Endothelial cell of hepatic sinusoid (primary cell): ENCODE measurements around the gene ELL.

ENCODE experiments used
- in situ Hi-C: cut with HindIII; loops from 2 replicates; pipeline ENCODE4 v1.10.0; 2017; ENCODE audit warnings: low sequenced_read_pairs

The ELL gene

DNA sequence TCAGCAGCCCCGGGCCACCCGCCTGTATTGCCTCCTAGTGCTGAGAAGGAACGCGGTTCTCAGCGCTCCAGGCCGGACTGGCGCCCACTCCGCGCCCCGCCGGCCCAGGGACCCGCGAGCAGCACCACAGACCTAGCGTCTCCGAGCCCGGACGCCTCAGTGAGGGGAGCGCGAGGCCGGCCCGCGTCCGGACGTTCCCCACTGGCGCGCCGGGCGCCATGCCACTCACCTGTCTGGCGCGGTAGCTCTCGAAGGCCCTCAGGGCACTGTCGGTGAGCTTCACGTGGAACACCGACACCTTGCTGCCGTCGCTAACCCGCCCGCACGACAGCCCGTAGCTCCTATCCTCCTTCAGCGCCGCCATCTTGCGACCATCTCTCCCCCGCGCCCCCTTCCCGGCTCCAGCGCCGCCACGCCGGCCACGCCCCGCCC is at the start of gene ELL:
ELL (minus strand) TSS at position 379 of the 432 bp plus-strand sequence; CDS start at position 364, 15 bp downstream.
- in situ Hi-C loops, result no loop called here

DNA sequence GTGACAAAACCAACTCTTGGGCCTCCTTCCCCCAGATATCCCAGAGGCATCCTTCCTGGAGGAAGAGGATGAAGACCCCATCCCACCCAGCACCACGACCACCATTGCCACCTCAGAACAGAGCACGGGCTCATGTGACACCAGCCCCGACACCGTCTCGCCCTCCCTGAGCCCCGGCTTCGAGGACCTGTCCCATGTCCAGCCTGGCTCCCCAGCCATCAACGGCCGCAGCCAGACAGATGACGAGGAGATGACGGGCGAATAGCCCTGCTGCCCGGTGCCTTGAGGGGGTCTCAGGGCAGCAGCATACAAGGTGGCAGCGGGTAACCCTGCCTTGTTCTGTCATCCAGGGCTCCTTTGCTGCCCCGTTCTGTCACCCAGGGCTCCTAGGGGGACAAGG is 46.5 kb upstream of the ELL start:
- in situ Hi-C loops, result no loop called here

DNA sequence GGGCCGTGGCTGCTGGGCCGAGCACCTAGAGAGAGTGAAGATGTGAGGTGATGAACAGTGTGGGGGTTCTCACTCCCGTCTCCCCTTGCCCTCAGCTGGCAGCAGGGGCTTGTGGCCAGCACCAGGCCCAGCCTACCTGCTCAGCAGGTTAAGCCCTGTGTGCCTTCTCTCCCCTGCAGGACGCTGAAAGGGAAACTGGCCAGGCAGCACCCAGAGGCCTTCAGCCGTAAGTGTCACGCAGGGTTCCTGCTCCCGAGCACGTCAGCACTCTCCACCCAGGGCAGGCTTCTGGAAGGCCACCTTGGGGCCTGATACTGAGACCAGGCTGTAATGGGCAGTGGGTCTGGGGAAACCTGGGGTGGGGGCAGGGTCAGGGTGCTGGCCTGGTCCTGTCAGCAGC is 45.1 kb upstream of the ELL start:
- in situ Hi-C loops, result no loop called here

- in situ Hi-C loops, result no loop called here
Observed at GRCh38 chr19:18562086-18562485, 40.2 kb upstream of the ELL start.

- in situ Hi-C loops, result no loop called here
Observed at GRCh38 chr19:18559685-18560084, 37.8 kb upstream of the ELL start.

GRCh38 chr19:18558604-18559003 is 36.7 kb upstream of the ELL start:
- in situ Hi-C loops, result no loop called here

DNA sequence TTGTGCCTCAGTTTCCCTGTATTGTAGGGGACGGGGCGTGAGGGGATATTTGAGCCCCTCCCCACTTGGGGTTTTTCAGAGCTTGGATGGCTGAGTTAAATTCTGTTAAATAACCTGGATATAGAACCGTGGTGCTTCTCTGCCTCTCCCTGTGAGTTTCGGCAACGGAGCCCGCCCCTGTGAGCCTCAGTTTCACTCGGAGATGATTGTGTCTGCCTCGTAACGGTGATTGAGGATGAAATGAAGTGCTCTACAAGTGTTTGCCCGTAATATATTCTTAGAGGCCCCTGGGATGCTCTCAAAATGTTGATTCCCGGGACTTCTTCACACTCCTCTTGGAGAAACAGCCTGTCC is 36.3 kb upstream of the ELL start:
- in situ Hi-C loops, result no loop called here

GRCh38 chr19:18557411-18558201 is 35.7 kb upstream of the ELL start, which contains the start of gene KXD1:
Gene KXD1 (plus strand): TSS chr19:18557870. CDS start chr19:18562057, 4,187 bp downstream.
- in situ Hi-C loops, result no loop called here

DNA sequence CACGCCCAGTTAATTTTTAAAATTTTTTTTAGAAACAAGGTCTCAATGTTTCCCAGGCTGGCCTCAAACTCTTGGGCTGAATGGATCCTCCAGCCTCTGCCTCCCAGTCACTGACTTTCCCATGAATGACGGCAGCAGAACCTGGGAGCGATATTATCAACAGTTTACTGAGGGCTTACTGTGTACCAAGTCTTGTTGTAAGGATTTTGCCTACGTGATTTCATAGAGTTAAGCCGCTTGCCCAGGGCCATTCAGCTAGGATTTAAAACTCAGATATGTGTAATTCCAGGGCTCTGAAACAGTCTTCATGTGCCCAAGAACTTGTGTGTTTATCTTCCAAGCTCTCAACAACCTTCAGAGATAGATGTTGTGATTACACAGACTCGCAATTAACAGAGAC is 29.8 kb upstream of the ELL start:
- in situ Hi-C loops, result no loop called here

GRCh38 chr19:18543814-18544475 is 22.1 kb upstream of the ELL start:
- in situ Hi-C loops, result loop anchor here (5.0 kb wide), 1 partner anchor 57 kb away; no protein-coding TSS in a partner anchor

- in situ Hi-C loops, result loop anchor here (5.0 kb wide), 1 partner anchor 56 kb away; no protein-coding TSS in a partner anchor
Observed at GRCh38 chr19:18542941-18543813, 21.3 kb upstream of the ELL start, which contains the start of gene FKBP8. Gene FKBP8 (minus strand): TSS chr19:18543573. CDS start chr19:18541970, 1,603 bp downstream.

DNA sequence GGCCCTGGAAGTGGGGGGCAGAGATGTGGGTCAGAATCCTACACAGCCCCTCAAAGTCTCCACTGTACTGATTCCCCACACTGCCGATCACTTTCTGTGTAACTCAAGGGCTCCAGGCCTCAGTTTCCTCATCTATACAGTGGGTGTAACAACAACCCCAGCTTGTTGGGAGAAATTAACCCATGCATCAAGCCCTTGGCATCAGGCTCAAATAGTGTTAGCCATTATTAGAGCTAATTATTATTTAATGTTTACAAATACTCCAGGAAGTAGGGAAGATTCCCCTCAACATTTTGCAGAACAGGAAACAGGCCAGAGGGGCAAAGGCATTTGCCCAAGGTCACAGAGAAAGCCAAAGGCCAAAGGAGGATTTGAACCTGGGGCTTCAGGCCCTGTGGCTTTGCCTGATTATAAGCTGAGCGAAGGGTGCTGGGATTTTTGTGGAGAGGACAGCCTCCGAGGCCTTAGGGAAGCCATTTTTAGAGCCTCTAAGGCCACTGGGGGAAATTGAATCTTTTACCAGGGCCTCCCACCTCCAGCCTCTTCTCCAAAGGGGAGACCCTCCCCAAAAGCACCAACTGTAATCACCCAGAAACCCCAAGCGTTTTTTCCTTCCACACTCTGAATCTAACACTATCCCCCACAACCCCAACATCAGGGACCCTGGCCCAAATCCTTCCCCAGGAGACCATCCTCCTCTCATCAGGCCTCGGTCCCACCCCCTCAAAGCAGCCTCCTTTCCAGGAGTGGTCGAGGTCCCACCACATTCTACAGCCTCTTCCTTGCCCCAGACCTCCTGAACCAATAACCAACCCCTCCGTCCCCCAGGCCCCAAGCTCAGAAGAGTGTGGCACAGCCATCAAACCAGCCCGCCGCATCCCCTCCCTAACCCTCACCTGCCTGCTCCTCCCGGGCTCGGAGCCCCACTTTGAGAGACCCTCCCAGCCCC is 20.4 kb upstream of the ELL start:
- in situ Hi-C loops, result loop anchor here (5.0 kb wide), 1 partner anchor 55 kb away; no protein-coding TSS in a partner anchor

- in situ Hi-C loops, result loop anchor here (5.0 kb wide), 1 partner anchor 54 kb away; no protein-coding TSS in a partner anchor
Observed at GRCh38 chr19:18541258-18541991, 19.6 kb upstream of the ELL start.

- in situ Hi-C loops, result loop anchor here (5.0 kb wide), 1 partner anchor 53 kb away; no protein-coding TSS in a partner anchor
Observed at GRCh38 chr19:18540200-18540599, 18.3 kb upstream of the ELL start.

DNA sequence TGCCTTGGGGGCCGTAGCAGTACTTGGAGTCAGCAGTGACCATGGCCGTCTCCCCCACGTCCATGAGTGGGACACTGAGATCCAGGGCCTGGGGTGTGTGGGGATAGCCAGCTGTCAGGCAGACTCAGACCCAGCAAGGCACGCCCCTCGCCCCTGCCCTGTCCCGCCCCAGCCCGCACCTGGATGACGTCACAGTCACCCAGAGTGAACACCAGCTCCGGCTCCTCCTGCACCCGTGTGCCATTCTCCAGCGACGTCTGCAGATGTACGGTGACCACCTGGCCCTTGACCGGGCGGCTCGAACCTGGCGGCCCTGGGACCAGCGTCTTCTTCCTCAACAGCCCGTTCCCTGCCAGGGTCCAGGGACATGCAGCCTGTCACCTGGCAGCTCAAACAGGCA is 17.5 kb upstream of the ELL start:
- in situ Hi-C loops, result no loop called here

- in situ Hi-C loops, result no loop called here
Observed at GRCh38 chr19:18538115-18538514, 16.2 kb upstream of the ELL start.

DNA sequence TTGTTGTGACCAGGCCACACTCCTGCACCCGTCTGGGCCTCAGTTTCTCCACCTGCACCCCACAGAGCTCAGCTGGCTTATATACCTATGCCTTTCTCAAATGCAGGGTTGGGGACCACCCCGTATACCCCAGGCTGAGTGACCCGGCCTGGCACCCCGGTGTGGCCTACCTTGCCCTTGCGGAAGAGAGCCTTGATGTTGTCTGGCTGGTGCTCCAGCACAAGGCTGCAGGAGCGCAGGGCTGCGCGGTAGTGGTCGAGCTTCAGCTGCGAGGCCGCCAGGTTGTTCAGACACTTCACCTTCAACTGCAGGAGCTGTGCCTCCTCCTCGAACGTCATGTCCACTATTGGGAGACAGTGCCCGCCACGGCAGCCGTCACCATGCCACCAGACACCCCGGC is 15.6 kb upstream of the ELL start:
- in situ Hi-C loops, result no loop called here

DNA sequence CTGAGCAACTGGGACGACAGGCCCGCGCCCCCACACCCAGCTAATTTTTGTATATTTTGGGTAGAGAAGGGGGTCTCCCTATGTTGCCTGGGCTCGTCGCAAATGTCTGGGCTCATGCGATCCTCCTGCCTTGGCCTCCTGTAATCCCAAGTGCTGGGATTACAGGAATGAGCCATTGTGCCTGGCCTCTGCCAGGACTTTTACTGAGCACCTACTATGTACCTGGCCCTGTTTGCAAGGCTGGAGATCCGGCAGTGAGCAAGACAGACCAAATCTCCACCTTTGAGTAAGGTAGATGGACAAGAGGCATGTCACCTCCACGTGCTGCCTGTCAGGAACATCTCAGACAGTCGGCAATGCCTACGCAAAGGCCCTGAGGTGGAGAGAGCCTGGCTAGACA is 14.6 kb upstream of the ELL start:
- in situ Hi-C loops, result no loop called here

DNA sequence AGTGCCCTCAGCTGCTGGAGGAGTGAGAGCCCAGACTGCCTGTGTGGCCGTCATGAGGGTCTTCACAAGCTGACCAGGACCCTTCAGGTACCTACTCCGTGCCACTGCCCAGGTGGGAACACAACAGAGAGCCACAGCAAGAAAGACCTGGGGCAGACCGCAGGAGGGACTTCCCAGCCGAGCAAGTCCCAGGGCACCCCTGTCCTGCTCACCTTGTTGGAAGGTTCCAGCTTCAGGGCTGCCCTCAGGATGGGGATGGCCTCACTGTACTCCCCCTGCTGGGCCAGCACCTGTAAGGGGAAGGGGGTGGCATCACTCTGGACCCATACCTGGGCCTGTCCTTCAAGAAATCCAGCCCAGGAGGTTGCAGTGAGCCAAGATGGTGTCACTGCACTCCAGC is 11.2 kb upstream of the ELL start:
- in situ Hi-C loops, result no loop called here
